PFSK-1 (cell line): ENCODE results near the gene SLC22A9.

Experiments used
- FOXP2 ChIP-seq: optimal IDR thresholded peaks from 2 replicates; pipeline ENCODE3; 2011; ENCODE audit warnings: borderline replicate concordance, control low read depth, inconsistent platforms; ENCODE audit not compliant: insufficient read depth; ENCODE audit errors: extremely low read length, extremely low read depth
- POLR2AphosphoS5 ChIP-seq: IDR thresholded peaks from 2 replicates; pipeline ENCODE4 v1.6.1; 2012; ENCODE audit warnings: low read depth, mild to moderate bottlenecking, control low read depth, low read length, moderate library complexity
- REST ChIP-seq, 2 experiments: IDR thresholded peaks; 2 replicates each; pipeline versions ENCODE4 v1.6.1 to v1.8.0; 2011 to 2012; ENCODE audit warnings: low read depth in 2 of 2, low read length in 2 of 2, control low read depth in 1 of 2, inconsistent platforms in 1 of 2, mild to moderate bottlenecking in 1 of 2, moderate library complexity in 1 of 2; ENCODE audit not compliant: insufficient read depth in 1 of 2
- SIN3A ChIP-seq: IDR thresholded peaks from 2 replicates; pipeline ENCODE4 v1.6.1; 2012; ENCODE audit warnings: mild to moderate bottlenecking, low read length, moderate library complexity, borderline replicate concordance; ENCODE audit not compliant: insufficient read depth
- TAF1 ChIP-seq: IDR thresholded peaks from 2 replicates; pipeline ENCODE4 v1.6.1; 2012; ENCODE audit warnings: low read length, control low read depth, borderline replicate concordance; ENCODE audit not compliant: insufficient read depth

SLC22A9 gene

DNA sequence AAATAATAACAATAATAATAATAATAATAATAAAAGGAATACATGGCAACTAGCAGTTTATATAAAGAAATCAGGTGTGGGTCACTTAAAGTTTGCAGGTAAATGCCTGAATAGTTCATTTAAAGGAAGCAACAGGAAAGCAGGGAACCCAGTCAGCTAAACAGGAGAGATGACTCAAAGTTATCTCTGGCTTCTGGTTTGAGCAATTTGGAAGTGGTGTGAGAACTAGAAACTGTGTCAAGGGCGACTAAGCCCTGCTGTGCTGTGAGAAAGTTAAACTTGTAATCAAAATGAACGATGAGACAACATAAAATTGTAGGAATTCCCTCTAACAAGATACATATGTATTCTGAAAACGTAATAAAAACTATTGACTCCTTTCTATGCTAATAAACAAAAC, 35.5 kb downstream of the SLC22A9 start:
- TF ChIP-seq POLR2AphosphoS5 (no peak), FOXP2 (no peak), REST (IDR thresholded peaks at IDR 0.05; ENCODE audit: insufficient read depth in 1 of 2, low read depth in 2 of 2, low read length in 2 of 2) (no peak), TAF1 (no peak), SIN3A (no peak)

DNA sequence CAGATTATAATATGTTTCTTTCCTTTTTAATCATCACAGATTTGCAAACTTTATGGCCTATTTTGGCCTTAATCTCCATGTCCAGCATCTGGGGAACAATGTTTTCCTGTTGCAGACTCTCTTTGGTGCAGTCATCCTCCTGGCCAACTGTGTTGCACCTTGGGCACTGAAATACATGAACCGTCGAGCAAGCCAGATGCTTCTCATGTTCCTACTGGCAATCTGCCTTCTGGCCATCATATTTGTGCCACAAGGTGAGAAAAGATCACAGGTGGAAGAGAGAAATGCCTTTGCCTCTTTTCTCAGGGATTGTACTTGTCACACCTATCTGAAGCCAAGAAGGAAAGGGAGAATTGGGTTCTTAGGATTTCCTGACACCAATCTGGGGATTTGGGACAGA, 36.9 kb downstream of the SLC22A9 start:
- TF ChIP-seq REST (IDR thresholded peaks at IDR 0.05; ENCODE audit: insufficient read depth in 1 of 2, low read depth in 2 of 2, low read length in 2 of 2) (no peak), SIN3A (no peak), TAF1 (no peak), POLR2AphosphoS5 (no peak), FOXP2 (no peak)

GRCh38 chr11:63417174-63417852, 47.7 kb downstream of the SLC22A9 start:
- no peak for TF ChIP-seq POLR2AphosphoS5
- no peak for TF ChIP-seq SIN3A
- no peak for TF ChIP-seq REST (IDR thresholded peaks at IDR 0.05; ENCODE audit: insufficient read depth in 1 of 2, low read depth in 2 of 2, low read length in 2 of 2)
- no peak for TF ChIP-seq FOXP2
- TF ChIP-seq TAF1, result no peak

GRCh38 chr11:63427971-63428508, 58.5 kb downstream of the SLC22A9 start:
- TF ChIP-seq SIN3A (no peak), TAF1 (no peak), FOXP2 (no peak), REST (IDR thresholded peaks at IDR 0.05; ENCODE audit: insufficient read depth in 1 of 2, low read depth in 2 of 2, low read length in 2 of 2) (no peak), POLR2AphosphoS5 (no peak)

DNA sequence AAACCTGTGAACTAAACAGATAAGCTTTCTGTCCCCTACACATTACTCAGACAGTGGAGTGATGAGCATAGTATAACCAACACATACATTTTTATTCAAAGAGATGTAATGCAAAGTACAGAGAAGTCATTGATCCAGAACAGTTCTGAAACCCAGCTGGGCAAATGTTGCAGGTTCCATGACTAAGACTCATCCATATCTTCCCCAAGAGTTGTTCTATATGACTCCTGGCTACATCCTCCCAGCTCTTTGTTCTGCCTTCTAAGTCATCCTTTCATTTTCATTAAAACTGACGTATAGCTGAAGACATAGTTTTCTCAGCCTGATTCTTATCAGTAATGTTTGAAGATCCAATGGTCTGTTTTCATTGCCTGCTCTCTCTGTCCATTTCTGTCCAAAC, 74.1 kb downstream of the SLC22A9 start:
- no peak for TF ChIP-seq POLR2AphosphoS5
- no peak for TF ChIP-seq FOXP2
- no peak for TF ChIP-seq REST (IDR thresholded peaks at IDR 0.05; ENCODE audit: insufficient read depth in 1 of 2, low read depth in 2 of 2, low read length in 2 of 2)
- no peak for TF ChIP-seq TAF1
- no peak for TF ChIP-seq SIN3A
